SK-N-MC (cell line): ENCODE measurements around the gene CD40.

Source experiments
- DNase-seq: peaks from one replicate; pipeline ENCODE4 v3.0.0-alpha.2; 2011; ENCODE audit warnings: low read depth, low spot score
- H3K27ac ChIP-seq: fragments of 200-600 bp; sonication (generic); 2 replicates; pipeline ENCODE4 v1.5.1; 2016; ENCODE audit warnings: mixed run types
- H3K36me3 ChIP-seq: fragments of 200-600 bp; sonication (generic); 2 replicates; pipeline ENCODE4 v1.6.1; 2017; ENCODE audit warnings: antibody characterized with exemption, low read length, mixed read lengths; ENCODE audit not compliant: insufficient read depth
- H3K4me3 ChIP-seq: fragments of 200-600 bp; sonication (generic); 2 replicates; pipeline ENCODE4 v1.5.1; 2016
- H3K9ac ChIP-seq: fragments of 200-600 bp; sonication (generic); 2 replicates; pipeline ENCODE4 v1.8.0; 2017; ENCODE audit warnings: mixed run types, mixed read lengths; ENCODE audit not compliant: insufficient read length
- H3K9me3 ChIP-seq: fragments of 200-600 bp; sonication (generic); 2 replicates; pipeline ENCODE4 v1.6.1; 2017; ENCODE audit warnings: low read depth, mild to moderate bottlenecking, antibody characterized with exemption, low read length, moderate library complexity, mixed read lengths
- EZH2 ChIP-seq: fragments of 200-600 bp; sonication (generic); IDR thresholded peaks from one replicate; pipeline ENCODE4 v1.6.1; 2017; ENCODE audit warnings: antibody characterized with exemption
- FOXP2 ChIP-seq: optimal IDR thresholded peaks from 2 replicates; pipeline ENCODE3; 2011; ENCODE audit warnings: mild to moderate bottlenecking, moderate library complexity; ENCODE audit not compliant: insufficient read depth; ENCODE audit errors: extremely low read length, control extremely low read depth
- POLR2AphosphoS5 ChIP-seq: IDR thresholded peaks from 2 replicates; pipeline ENCODE4 v1.6.1; 2012; ENCODE audit warnings: mild to moderate bottlenecking, low read depth, low read length, borderline replicate concordance

CD40 gene

GRCh38 chr20:46123482-46124245, 5.5 kb downstream of the CD40 start:
- H3K27ac ChIP-seq, result no peak overlapping the region
- DNase-seq, result no peak
- H3K9me3 ChIP-seq, result no peaks in the 10 kb centered on the region
- H3K36me3 ChIP-seq, result no peaks in the 10 kb centered on the region
- H3K4me3 ChIP-seq, result no peak overlapping the region
- no peak overlapping the region for H3K9ac ChIP-seq
- TF ChIP-seq POLR2AphosphoS5, result no peak

DNA sequence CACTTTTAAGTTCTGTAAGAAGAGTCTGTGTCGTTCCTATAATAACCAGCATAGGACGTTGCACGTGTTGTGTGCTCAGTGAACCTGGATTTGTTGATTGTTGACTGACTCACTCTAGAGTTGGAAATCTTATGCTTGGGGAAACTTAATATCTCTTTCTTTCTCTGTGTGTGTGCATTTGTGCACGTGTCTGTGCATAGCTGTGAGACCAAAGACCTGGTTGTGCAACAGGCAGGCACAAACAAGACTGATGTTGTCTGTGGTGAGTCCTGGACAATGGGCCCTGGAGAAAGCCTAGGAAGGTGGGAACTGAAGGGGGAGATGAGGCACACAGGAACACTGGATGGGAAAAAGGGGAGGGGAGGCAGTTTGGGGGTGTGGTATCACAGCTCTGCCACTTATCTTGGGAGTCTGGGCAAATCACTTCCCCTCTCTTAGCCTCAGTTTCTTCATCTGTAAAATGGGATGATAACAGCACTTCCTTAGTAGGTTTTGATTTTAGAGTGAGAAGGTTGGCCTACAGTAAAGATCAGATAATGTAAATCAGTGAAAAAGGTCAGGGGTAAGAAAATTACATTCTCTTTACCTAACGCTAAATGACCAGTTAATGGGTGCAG, 8.4 kb downstream of the CD40 start:
- Histone ChIP-seq H3K4me3 (no peak overlapping the region), H3K36me3 (no peaks in the 10 kb centered on the region), H3K27ac (no peak overlapping the region), H3K9ac (no peak overlapping the region), H3K9me3 (no peaks in the 10 kb centered on the region)
- no peak for DNase-seq
- TF ChIP-seq EZH2 (no peak), POLR2AphosphoS5 (no peak), FOXP2 (no peak)

DNA sequence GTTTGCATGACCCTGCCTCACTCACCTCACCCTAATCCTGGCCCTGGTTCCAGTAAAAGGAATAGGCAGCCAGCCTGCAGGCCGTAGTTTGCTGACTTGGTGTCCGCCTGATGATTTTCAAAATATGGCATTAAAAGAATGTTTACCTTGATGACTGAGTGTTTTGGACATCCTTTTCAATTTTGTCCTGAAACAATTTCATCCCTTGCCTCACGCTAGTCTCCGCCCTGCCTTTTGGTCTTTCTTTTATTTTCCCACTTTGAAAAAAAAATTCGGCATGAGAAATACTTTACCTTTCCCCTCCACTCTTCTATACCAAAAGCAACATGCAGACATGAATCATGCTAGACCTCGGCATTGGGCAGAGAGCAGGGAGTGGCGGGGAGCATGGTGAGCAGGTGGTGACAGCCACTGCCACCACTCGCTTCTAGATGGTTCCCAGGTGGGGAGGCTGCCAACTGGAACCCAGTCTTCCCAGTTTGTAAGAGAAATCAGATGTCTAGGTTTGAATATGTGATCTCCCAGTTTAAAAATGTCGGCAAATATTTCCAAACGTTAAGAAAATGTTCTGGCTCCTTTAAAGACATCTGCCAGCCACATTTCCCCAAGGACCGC, 9.4 kb downstream of the CD40 start:
- H3K27ac ChIP-seq, result no peak overlapping the region
- DNase-seq, result no peak
- H3K4me3 ChIP-seq, result no peak overlapping the region
- no peaks in the 10 kb centered on the region for H3K9me3 ChIP-seq
- TF ChIP-seq POLR2AphosphoS5 (no peak), EZH2 (no peak), FOXP2 (no peak)
- H3K36me3 ChIP-seq, result no peaks in the 10 kb centered on the region
- no peak overlapping the region for H3K9ac ChIP-seq

GRCh38 chr20:46128310-46129151, 10.4 kb downstream of the CD40 start:
- no peak for DNase-seq

DNA sequence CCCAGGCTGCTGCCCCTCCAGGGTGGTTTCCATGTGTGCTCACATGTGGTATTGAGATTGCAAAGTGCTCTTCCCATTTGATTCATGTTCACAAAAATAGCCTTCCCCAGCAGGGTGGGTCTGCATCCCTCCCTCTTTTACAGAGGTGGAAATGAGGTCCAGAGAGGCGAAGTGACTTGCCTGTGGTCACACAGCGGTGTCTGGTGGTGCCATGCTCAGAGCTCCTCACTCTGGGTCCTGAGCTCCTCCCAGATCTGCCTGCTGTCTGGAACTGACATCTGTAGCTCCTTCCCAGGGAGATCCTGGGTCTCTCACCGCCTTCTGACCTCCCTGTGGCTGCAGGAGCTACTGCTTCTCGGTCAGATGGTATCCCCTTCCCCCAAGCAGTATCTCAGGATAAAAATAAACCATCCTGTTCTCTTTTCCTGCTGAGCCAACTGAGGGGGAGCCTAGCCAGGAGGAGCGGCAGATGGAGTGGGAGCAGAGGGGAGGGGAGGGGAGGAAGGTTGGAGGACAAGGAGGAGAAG, 11.9 kb downstream of the CD40 start:
- Histone ChIP-seq H3K9me3 (no peaks in the 10 kb centered on the region), H3K27ac (no peak overlapping the region), H3K4me3 (no peak overlapping the region), H3K36me3 (no peaks in the 10 kb centered on the region), H3K9ac (no peak overlapping the region)
- DNase-seq, result no peak
- TF ChIP-seq POLR2AphosphoS5 (no peak), EZH2 (no peak), FOXP2 (no peak)

More at GRCh38 chr20:46128310-46129151, 10.4 kb downstream of the CD40 start:
- Histone ChIP-seq H3K27ac (no peak overlapping the region), H3K4me3 (no peak overlapping the region), H3K9me3 (no peaks in the 10 kb centered on the region), H3K9ac (no peak overlapping the region), H3K36me3 (no peaks in the 10 kb centered on the region)
- TF ChIP-seq FOXP2 (no peak), POLR2AphosphoS5 (no peak), EZH2 (no peak)

DNA sequence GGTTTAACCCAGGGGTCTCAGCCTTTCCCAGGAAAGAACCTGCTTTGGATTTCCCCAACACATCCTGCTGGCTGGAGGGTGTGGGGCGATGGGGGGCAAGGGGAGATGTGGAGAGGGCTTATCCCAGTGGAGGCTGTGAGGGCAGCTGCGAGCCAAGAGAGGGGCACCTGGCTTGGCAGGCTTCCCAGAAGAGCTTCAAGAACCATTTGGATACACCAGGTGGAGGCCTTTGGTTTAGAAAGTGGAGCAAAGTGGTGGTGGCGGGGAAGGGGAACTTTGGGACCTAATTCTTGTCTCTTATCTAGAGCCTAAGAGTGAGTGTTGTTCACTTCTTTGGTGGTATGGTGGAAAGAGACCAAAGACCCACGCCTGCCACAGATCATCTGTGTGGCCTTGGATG, 12.4 kb downstream of the CD40 start:
- no peak overlapping the region for H3K9ac ChIP-seq
- H3K36me3 ChIP-seq, result no peaks in the 10 kb centered on the region
- no peaks in the 10 kb centered on the region for H3K9me3 ChIP-seq
- no peak for DNase-seq
- H3K27ac ChIP-seq, result no peak overlapping the region
- no peak for TF ChIP-seq POLR2AphosphoS5
- no peak for TF ChIP-seq EZH2
- TF ChIP-seq FOXP2, result no peak
- no peak overlapping the region for H3K4me3 ChIP-seq

GRCh38 chr20:46131396-46131795, 13.3 kb downstream of the CD40 start:
- Histone ChIP-seq H3K4me3 (no peak overlapping the region), H3K36me3 (no peaks in the 10 kb centered on the region), H3K9me3 (no peaks in the 10 kb centered on the region), H3K27ac (no peak overlapping the region), H3K9ac (no peak overlapping the region)
- TF ChIP-seq FOXP2, result no peak
- TF ChIP-seq EZH2, result no peak
- TF ChIP-seq POLR2AphosphoS5, result no peak
- DNase-seq, result no peak

- Histone ChIP-seq H3K36me3 (no peaks in the 10 kb centered on the region), H3K4me3 (no peak overlapping the region), H3K27ac (no peak overlapping the region), H3K9me3 (no peaks in the 10 kb centered on the region), H3K9ac (no peak overlapping the region)
- TF ChIP-seq POLR2AphosphoS5 (no peak), EZH2 (no peak), FOXP2 (no peak)
- no peak for DNase-seq
Observed at GRCh38 chr20:46132705-46133120, 14.6 kb downstream of the CD40 start.
